Stimulated activated CD4-positive, alpha-beta T cell treated with anti-CD3 and anti-CD28 coated beads, TNF-alpha, amount 100 ng/mL, for 1 hour (primary cell): Measurements from ENCODE around the gene RGS17.
"Not testable (repeated sequence)": the region's sequence is repeated elsewhere in the genome, so short reads cannot be mapped to it uniquely, and the experiment has no call there.

Experiments
- DNase-seq, 3 donors: peaks; one replicate each; pipeline ENCODE4 v3.0.0-alpha.2; 2020; ENCODE audit warnings: low read depth in 3 of 3, low spot score in 1 of 3

Gene RGS17

GRCh38 chr6:153125032-153125431 is 6.0 kb downstream of the RGS17 start:
- DNase-seq = no peak

- no peak for DNase-seq
Measured at GRCh38 chr6:153123801-153124200, 7.3 kb downstream of the RGS17 start.

GRCh38 chr6:153121311-153121710 is 9.8 kb downstream of the RGS17 start:
- no peak for DNase-seq

GRCh38 chr6:153117986-153118879 is 12.8 kb downstream of the RGS17 start:
- no peak for DNase-seq

GRCh38 chr6:153111082-153111481 is 20.0 kb downstream of the RGS17 start:
- DNase-seq = not testable (repeated sequence)

GRCh38 chr6:153110612-153111011 is 20.5 kb downstream of the RGS17 start:
- DNase-seq = not testable (repeated sequence)

- DNase-seq = no peak
Measured at GRCh38 chr6:153108315-153108714, 22.8 kb downstream of the RGS17 start.

- no peak for DNase-seq
Measured at GRCh38 chr6:153106021-153106420, 25.1 kb downstream of the RGS17 start.

- no peak for DNase-seq
Measured at GRCh38 chr6:153104220-153104619, 26.9 kb downstream of the RGS17 start.

- DNase-seq = no peak
Measured at GRCh38 chr6:153103319-153103655, 27.8 kb downstream of the RGS17 start.

- DNase-seq = no peak
Measured at GRCh38 chr6:153102605-153103318, 28.3 kb downstream of the RGS17 start.

GRCh38 chr6:153101461-153101860 is 29.6 kb downstream of the RGS17 start:
- DNase-seq = no peak

- DNase-seq = no peak
Measured at GRCh38 chr6:153099636-153100035, 31.4 kb downstream of the RGS17 start.

GRCh38 chr6:153096792-153097191 is 34.3 kb downstream of the RGS17 start:
- DNase-seq = no peak

- DNase-seq = no peak
Measured at GRCh38 chr6:153096031-153096430, 35.1 kb downstream of the RGS17 start.

- DNase-seq = no peak
Measured at GRCh38 chr6:153092082-153093013, 38.7 kb downstream of the RGS17 start.

GRCh38 chr6:153090241-153090930 is 40.7 kb downstream of the RGS17 start:
- DNase-seq = no peak

GRCh38 chr6:153088796-153089195 is 42.3 kb downstream of the RGS17 start:
- no peak for DNase-seq

- DNase-seq = no peak
Measured at GRCh38 chr6:153087436-153087835, 43.6 kb downstream of the RGS17 start.

- DNase-seq = no peak
Measured at GRCh38 chr6:153086225-153086990, 44.7 kb downstream of the RGS17 start.
